Duodenal mucosa (tissue), 2 donors: ENCODE data around the gene ELAC1.

ENCODE experiments used
- H3K27ac ChIP-seq: one replicate; pipeline ENCODE4 v1.7.0; 2013; ENCODE audit warnings: low read depth, low read length
- H3K27me3 ChIP-seq, 2 donors: one replicate each; pipeline ENCODE4 v1.7.0; 2013; ENCODE audit warnings: low read length in 2 of 2, control low read depth in 1 of 2; ENCODE audit not compliant: insufficient read depth in 2 of 2, control insufficient read depth in 1 of 2
- H3K36me3 ChIP-seq, 2 donors: one replicate each; pipeline ENCODE4 v1.7.0; 2013; ENCODE audit warnings: low read length in 2 of 2, control low read depth in 1 of 2; ENCODE audit not compliant: insufficient read depth in 2 of 2, control insufficient read depth in 1 of 2
- H3K4me1 ChIP-seq, 2 donors: one replicate each; pipeline ENCODE4 v1.7.0; 2013; ENCODE audit warnings: low read length in 2 of 2, control low read depth in 1 of 2; ENCODE audit not compliant: insufficient read depth in 2 of 2, control insufficient read depth in 1 of 2
- H3K4me3 ChIP-seq, 2 donors: one replicate each; pipeline ENCODE4 v1.7.0; 2013; ENCODE audit warnings: low read length in 2 of 2, low read depth in 1 of 2
- H3K9ac ChIP-seq, 2 donors: one replicate each; pipeline ENCODE4 v1.7.0; 2013; ENCODE audit warnings: low read length in 2 of 2, low read depth in 1 of 2
- H3K9me3 ChIP-seq, 2 donors: one replicate each; pipeline ENCODE4 v1.7.0; 2013; ENCODE audit warnings: low read length in 2 of 2, control low read depth in 1 of 2; ENCODE audit not compliant: control insufficient read depth in 1 of 2

The ELAC1 gene

DNA sequence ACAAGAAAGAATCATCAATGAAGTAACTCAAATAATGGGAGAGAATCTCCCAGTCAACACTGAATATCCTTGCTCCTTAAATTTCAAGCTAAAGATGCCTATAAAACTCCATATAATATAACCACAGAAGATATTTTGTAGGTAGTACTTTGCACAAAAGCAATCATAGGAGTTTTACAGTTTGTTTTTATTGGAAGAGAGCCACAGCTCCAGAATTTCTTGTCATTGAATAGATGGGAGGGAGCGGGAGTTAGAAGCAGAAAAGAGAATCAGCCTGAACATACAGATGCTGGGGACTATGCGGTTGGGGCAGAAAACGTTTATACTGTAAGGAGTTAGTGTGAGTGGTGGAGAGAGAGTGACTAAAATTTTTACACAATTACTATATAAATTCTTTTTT lies 43.9 kb downstream of the ELAC1 start:
- Histone ChIP-seq H3K9ac (no peak overlapping the region), H3K27ac (no peak overlapping the region), H3K27me3 (no peaks in the 10 kb centered on the region), H3K4me3 (no peak overlapping the region), H3K4me1 (no peaks in the 10 kb centered on the region), H3K36me3 (no peaks in the 10 kb centered on the region), H3K9me3 (no peaks in the 10 kb centered on the region)

GRCh38 chr18:51012441-51012840 lies 44.6 kb downstream of the ELAC1 start:
- Histone ChIP-seq H3K4me1 (no peaks in the 10 kb centered on the region), H3K9me3 (no peaks in the 10 kb centered on the region), H3K27me3 (no peaks in the 10 kb centered on the region), H3K27ac (no peak overlapping the region), H3K9ac (no peak overlapping the region), H3K36me3 (no peaks in the 10 kb centered on the region), H3K4me3 (no peak overlapping the region)

DNA sequence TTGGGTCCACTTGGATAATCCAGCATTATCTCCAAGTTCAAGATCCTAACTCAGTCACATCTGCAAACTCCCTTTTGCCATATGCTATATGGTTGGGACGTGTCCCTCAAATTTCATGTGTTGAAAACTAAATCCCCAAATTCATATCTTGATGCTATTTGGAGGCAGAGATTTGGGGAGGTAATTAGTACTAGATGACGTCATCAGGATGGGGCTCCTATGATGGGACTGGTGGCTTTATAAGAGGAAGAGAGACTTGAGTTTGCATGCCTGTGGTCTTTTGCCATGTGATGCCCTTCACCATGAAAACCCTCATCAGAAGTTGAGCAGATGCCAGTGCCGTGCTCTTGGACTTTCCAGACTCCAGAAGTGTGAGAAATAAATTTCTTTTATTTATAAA lies 45.4 kb downstream of the ELAC1 start:
- Histone ChIP-seq H3K27ac (no peak overlapping the region), H3K36me3 (no peaks in the 10 kb centered on the region), H3K4me3 (no peak overlapping the region), H3K9ac (no peak overlapping the region), H3K27me3 (no peaks in the 10 kb centered on the region), H3K9me3 (no peaks in the 10 kb centered on the region), H3K4me1 (no peaks in the 10 kb centered on the region)

- Histone ChIP-seq H3K4me1 (no peaks in the 10 kb centered on the region), H3K4me3 (no peak overlapping the region), H3K36me3 (peaks cover 0 to 2% of the 10 kb centered on the region in 2 donors), H3K9me3 (no peaks in the 10 kb centered on the region), H3K27me3 (no peaks in the 10 kb centered on the region), H3K9ac (no peak overlapping the region), H3K27ac (no peak overlapping the region)
These were observed 49.5 kb downstream of the ELAC1 start for GRCh38 chr18:51017140-51017879.

DNA sequence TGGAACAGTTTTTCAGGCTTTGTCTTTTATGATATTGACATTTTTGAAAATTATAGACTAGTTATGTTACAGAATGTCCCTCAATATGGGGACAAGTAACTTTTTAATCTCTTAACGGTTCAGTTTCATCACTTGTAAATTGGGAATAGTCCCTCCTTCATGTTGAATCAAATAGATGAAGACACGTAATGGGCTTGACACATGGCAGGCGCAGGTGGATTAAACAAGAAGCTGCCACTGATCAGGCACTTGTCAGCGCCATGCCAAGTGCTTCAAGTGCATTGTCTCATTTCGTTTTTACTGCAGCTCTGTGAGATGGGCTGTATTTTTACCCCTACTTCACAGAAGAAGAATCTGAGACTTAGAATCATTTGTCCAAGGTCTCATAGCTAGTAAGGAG lies 52.7 kb downstream of the ELAC1 start:
- no peaks in the 10 kb centered on the region for H3K4me1 ChIP-seq

GRCh38 chr18:51021226-51021965 lies 53.6 kb downstream of the ELAC1 start:
- Histone ChIP-seq H3K9ac (no peak overlapping the region), H3K27me3 (no peaks in the 10 kb centered on the region), H3K4me3 (no peak overlapping the region), H3K4me1 (no peaks in the 10 kb centered on the region), H3K27ac (no peak overlapping the region), H3K36me3 (peaks cover 0 to 11% of the 10 kb centered on the region in 2 donors), H3K9me3 (no peaks in the 10 kb centered on the region)

More for the DNA sequence above, 52.7 kb downstream of the ELAC1 start:
- H3K9ac ChIP-seq, result no peak overlapping the region
- H3K4me3 ChIP-seq, result no peak overlapping the region
- H3K9me3 ChIP-seq, result no peaks in the 10 kb centered on the region
- no peak overlapping the region for H3K27ac ChIP-seq
- no peaks in the 10 kb centered on the region for H3K27me3 ChIP-seq
- peaks cover 0 to 6% of the 10 kb centered on the region in 2 donors for H3K36me3 ChIP-seq

DNA sequence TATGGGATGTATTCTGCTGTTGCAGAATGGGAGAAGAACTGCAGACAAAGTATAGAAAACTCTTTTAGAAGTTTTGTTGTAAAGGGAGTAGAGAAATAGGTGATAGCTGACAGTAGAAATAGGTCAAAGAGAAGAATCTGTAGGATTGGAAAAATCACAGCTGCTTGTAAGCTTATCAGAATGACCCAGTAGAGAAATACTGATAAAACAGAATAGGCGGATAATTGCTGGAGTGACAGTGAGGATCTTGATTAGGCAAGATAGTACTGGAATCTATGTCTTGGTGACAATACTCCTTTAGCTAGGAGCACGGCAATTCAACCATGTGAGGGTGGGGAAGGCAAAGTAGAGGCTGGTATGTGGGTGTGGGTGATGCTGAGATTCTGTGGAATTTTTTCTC lies 57.7 kb downstream of the ELAC1 start:
- peaks cover 0 to 10% of the 10 kb centered on the region in 2 donors for H3K36me3 ChIP-seq

DNA sequence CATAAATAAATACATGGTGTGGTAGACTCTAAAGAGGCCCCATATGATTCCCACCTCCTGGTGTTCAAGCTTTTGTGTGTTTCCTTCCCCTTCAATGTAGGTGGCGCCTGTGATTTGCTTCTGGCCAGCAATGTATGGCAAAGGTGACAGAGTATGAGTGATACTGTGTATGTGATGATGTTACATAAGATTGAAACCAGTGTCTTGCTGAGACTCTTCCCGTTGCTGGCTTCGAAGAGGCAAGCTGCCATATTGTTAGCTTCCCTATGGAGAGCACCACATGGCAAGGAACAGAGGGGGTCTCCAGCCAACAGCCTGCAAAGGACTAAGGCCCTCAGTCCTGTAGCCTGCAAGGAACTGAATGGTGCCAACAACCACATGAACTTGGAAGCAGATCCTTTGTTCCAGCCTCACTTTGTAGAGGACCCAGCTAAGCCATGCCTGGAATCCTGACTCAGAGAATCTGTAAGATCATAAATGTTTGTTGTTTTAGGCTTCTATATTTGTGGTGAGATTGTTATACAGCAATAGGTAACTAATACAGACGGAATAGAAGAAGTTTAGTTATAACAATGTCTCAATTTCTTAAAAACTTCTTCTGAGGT lies 60.5 kb downstream of the ELAC1 start:
- Histone ChIP-seq H3K36me3 (peaks cover 0 to 10% of the 10 kb centered on the region in 2 donors), H3K4me1 (peaks cover 18 to 26% of the 10 kb centered on the region in 2 donors), H3K9me3 (no peaks in the 10 kb centered on the region), H3K4me3 (peak overlapping the region in 1 of 2 donors; percentile 20), H3K27ac (no peak overlapping the region), H3K27me3 (no peaks in the 10 kb centered on the region), H3K9ac (no peak overlapping the region)

More for the DNA sequence above, 57.7 kb downstream of the ELAC1 start:
- H3K4me3 ChIP-seq, result no peak overlapping the region
- H3K4me1 ChIP-seq, result peaks cover 12 to 13% of the 10 kb centered on the region in 2 donors
- no peak overlapping the region for H3K9ac ChIP-seq
- no peaks in the 10 kb centered on the region for H3K27me3 ChIP-seq
- H3K27ac ChIP-seq, result no peak overlapping the region
- no peaks in the 10 kb centered on the region for H3K9me3 ChIP-seq

- Histone ChIP-seq H3K9me3 (no peaks in the 10 kb centered on the region), H3K4me1 (peaks cover 18 to 26% of the 10 kb centered on the region in 2 donors), H3K27ac (peak overlapping the region; percentile 98)
These were observed 61.5 kb downstream of the ELAC1 start for GRCh38 chr18:51029378-51029693.

More at GRCh38 chr18:51029378-51029693, 61.5 kb downstream of the ELAC1 start:
- peak overlapping the region; percentile 70 to 72 for H3K9ac ChIP-seq
- H3K4me3 ChIP-seq, result peak overlapping the region; percentile 63 to 70
- no peaks in the 10 kb centered on the region for H3K27me3 ChIP-seq
- H3K36me3 ChIP-seq, result peaks cover 0 to 10% of the 10 kb centered on the region in 2 donors
